B cell (primary cell): Measurements from ENCODE around the gene MRPL36. TPM values are rescaled to one million over a fixed set of nuclear protein-coding genes. Genes with fewer than 3 reads are reported as not detected.

Source experiments
- ATAC-seq: fragments of 200-7000 bp; cut with Tn5 transposase; one replicate; pipeline ENCODE4 v1.10.0; 2021; ENCODE audit warnings: low read depth, mild to moderate bottlenecking, moderate number of reproducible peaks, moderate library complexity
- CTCF ChIA-PET: fragments of 350-600 bp; sonication (Branson Sonifier 250); formaldehyde crosslinking; loops from one replicate; lab custom pipeline; 2021; ENCODE audit warnings: antibody characterized with exemption, inconsistent platforms; lab: Charles Lee
- POLR2A ChIA-PET: fragments of 350-600 bp; sonication (Branson Sonifier 250); formaldehyde crosslinking; loops from one replicate; lab custom pipeline; 2021; ENCODE audit warnings: antibody characterized with exemption; lab: Charles Lee
- DNase-seq: peaks from one replicate; pipeline ENCODE4 v3.0.0; 2013
- H2AFZ ChIP-seq: 2 replicates; pipeline ENCODE4 v1.6.1; 2012; ENCODE audit warnings: mild to moderate bottlenecking, low read depth, low read length; ENCODE audit not compliant: insufficient read depth, poor library complexity, severe bottlenecking
- H3K27ac ChIP-seq, 2 donors: 1 replicate in 1 of 2; 2 replicates in 1 of 2; pipeline ENCODE4 v1.5.1; 2012 to 2013; ENCODE audit warnings: low read length in 2 of 2, mild to moderate bottlenecking in 2 of 2, moderate library complexity in 1 of 2
- H3K27me3 ChIP-seq, 4 experiments: fragments of 200-600 bp in 1 of 4; sonication (generic) in 1 of 4; replicated peaks in 1 of 4; 1 replicate in 2 of 4; 2 replicates in 2 of 4; pipeline versions ENCODE4 v1.6.1 to v1.7.0; 2013 to 2016; ENCODE audit warnings: low read length in 3 of 4, mild to moderate bottlenecking in 2 of 4, mixed read lengths in 1 of 4, moderate library complexity in 1 of 4; ENCODE audit not compliant: insufficient read depth in 4 of 4, control insufficient read depth in 3 of 4; ENCODE audit errors: control extremely low read depth in 1 of 4
- H3K36me3 ChIP-seq, 2 experiments: replicated peaks in 1 of 2; 1 replicate in 1 of 2; 2 replicates in 1 of 2; pipeline versions ENCODE4 v1.6.1 to v1.7.1; 2013; ENCODE audit warnings: low read length in 1 of 2; ENCODE audit not compliant: insufficient read depth in 2 of 2, control insufficient read depth in 1 of 2; ENCODE audit errors: control extremely low read depth in 1 of 2, extremely low read depth in 1 of 2
- H3K4me1 ChIP-seq, 2 donors: fragments of 200-600 bp in 1 of 2; sonication (generic) in 1 of 2; 1 replicate in 1 of 2; 2 replicates in 1 of 2; pipeline versions ENCODE4 v1.5.1 to v1.6.1; 2013 to 2017; ENCODE audit warnings: low read length in 2 of 2; ENCODE audit not compliant: control insufficient read depth in 2 of 2, insufficient read depth in 2 of 2
- H3K4me2 ChIP-seq: replicated peaks from 2 replicates; pipeline ENCODE3; 2012; ENCODE audit warnings: mild to moderate bottlenecking, low read depth, low read length; ENCODE audit not compliant: poor library complexity, severe bottlenecking
- H3K4me3 ChIP-seq, 5 experiments: fragments of 200-600 bp in 1 of 5; sonication (generic) in 1 of 5; 1 replicate in 3 of 5; 2 replicates in 2 of 5; pipeline versions ENCODE4 v1.5.1 to v1.7.0; 2011 to 2016; ENCODE audit warnings: low read length in 4 of 5, mild to moderate bottlenecking in 4 of 5, low read depth in 2 of 5, control low read depth in 1 of 5, moderate library complexity in 1 of 5; ENCODE audit not compliant: insufficient read depth in 1 of 5; ENCODE audit errors: control extremely low read depth in 1 of 5, extremely low read depth in 1 of 5
- H3K79me2 ChIP-seq: fragments of 200-600 bp; sonication (generic); one replicate; pipeline ENCODE4 v1.6.0; 2016; ENCODE audit warnings: low read length; ENCODE audit not compliant: control insufficient read depth, insufficient read depth
- H3K9ac ChIP-seq: fragments of 200-600 bp; sonication (generic); 2 replicates; pipeline ENCODE4 v1.6.1; 2017; ENCODE audit warnings: mild to moderate bottlenecking, low read length, moderate library complexity
- H3K9me3 ChIP-seq, 3 donors: one replicate each; pipeline versions ENCODE4 v1.6.1 to v1.7.1; 2013; ENCODE audit warnings: low read length in 2 of 3; ENCODE audit not compliant: control insufficient read depth in 2 of 3, insufficient read depth in 1 of 3; ENCODE audit errors: control extremely low read depth in 1 of 3
- H4K20me1 ChIP-seq: 2 replicates; pipeline ENCODE4 v1.6.0; 2012; ENCODE audit warnings: mild to moderate bottlenecking, low read length; ENCODE audit not compliant: insufficient read depth, control insufficient read depth, poor library complexity, severe bottlenecking
- H3K27ac Mint-ChIP-seq: one replicate; pipeline ENCODE4 v1.8.0; 2021; ENCODE audit warnings: mixed read lengths
- H3K27me3 Mint-ChIP-seq: one replicate; pipeline ENCODE4 v1.8.0; 2021; ENCODE audit warnings: mixed read lengths
- H3K4me1 Mint-ChIP-seq: one replicate; pipeline ENCODE4 v1.8.0; 2021; ENCODE audit warnings: mixed read lengths
- H3K4me3 Mint-ChIP-seq: one replicate; pipeline ENCODE4 v1.8.0; 2021; ENCODE audit warnings: mixed read lengths
- H3K9me3 Mint-ChIP-seq: one replicate; pipeline ENCODE4 v1.8.0; 2022; ENCODE audit warnings: mixed read lengths; ENCODE audit not compliant: insufficient read depth
- EZH2 ChIP-seq: IDR thresholded peaks from 2 replicates; pipeline ENCODE4 v1.6.1; 2012; ENCODE audit warnings: borderline replicate concordance, low read depth, mild to moderate bottlenecking, moderate library complexity, low read length; ENCODE audit not compliant: insufficient read depth, poor library complexity, severe bottlenecking
- WGBS: methylation state at CpG from one replicate; pipeline ENCODE4 v1.1.5; 2013; ENCODE audit warnings: missing lambda C conversion rate; ENCODE audit not compliant: insufficient coverage; 5-methylcytosine and 5-hydroxymethylcytosine counted together
- intact Hi-C: fragments of 100-400 bp; cut with micrococcal nuclease; formaldehyde crosslinking; loops from one replicate; pipeline ENCODE4 v1.10.0; 2022
- polyA plus RNA-seq: library from polyadenylated mRNA; depleted of rRNA; stranded (reverse); fragments of >200 nt; gene quantifications from 2 replicates; pipeline ENCODE4 v1.2.3, GENCODE V29; 2012
- total RNA-seq, 2 donors: library from RNA; stranded (reverse); fragments of 120-200 nt in 1 of 2; gene quantifications; 1 replicate in 1 of 2; 2 replicates in 1 of 2; pipeline versions ENCODE4 v1.2.3 to v1.2.4, GENCODE V29; 2013 to 2022
- TF ChIP-seq, protein P1 (sequence below): fragments of 200-600 bp; IDR thresholded peaks from one replicate; pipeline ENCODE4 v1.8.0; 2022; ENCODE audit warnings: antibody characterized with exemption, mild to moderate bottlenecking

MRPL36 gene
- total and polyA plus RNA-seq, 2 donors (not counting 1 experiment from before 2014, with no cell fraction given) = 12.5 to 25.0 TPM

- peaks cover 45% of the 10 kb centered on the region for H3K4me1 Mint-ChIP-seq
- Histone ChIP-seq H4K20me1 (peaks cover 35% of the 10 kb centered on the region), H3K9me3 (no peaks in the 10 kb centered on the region), H3K9ac (no peak overlapping the region), H3K4me3 (no peak overlapping the region), H3K36me3 (peaks cover 1 to 54% of the 10 kb centered on the region in 2 experiments), H3K27ac (no peak overlapping the region), H3K4me1 (peaks cover 17 to 20% of the 10 kb centered on the region in 2 donors), H3K79me2 (peaks cover 85% of the 10 kb centered on the region), H2AFZ (no peak overlapping the region), H3K27me3 (no peaks in the 10 kb centered on the region), H3K4me2 (no peak overlapping the region)
- no peak for TF ChIP-seq EZH2
- TF ChIP-seq, protein P1, sequence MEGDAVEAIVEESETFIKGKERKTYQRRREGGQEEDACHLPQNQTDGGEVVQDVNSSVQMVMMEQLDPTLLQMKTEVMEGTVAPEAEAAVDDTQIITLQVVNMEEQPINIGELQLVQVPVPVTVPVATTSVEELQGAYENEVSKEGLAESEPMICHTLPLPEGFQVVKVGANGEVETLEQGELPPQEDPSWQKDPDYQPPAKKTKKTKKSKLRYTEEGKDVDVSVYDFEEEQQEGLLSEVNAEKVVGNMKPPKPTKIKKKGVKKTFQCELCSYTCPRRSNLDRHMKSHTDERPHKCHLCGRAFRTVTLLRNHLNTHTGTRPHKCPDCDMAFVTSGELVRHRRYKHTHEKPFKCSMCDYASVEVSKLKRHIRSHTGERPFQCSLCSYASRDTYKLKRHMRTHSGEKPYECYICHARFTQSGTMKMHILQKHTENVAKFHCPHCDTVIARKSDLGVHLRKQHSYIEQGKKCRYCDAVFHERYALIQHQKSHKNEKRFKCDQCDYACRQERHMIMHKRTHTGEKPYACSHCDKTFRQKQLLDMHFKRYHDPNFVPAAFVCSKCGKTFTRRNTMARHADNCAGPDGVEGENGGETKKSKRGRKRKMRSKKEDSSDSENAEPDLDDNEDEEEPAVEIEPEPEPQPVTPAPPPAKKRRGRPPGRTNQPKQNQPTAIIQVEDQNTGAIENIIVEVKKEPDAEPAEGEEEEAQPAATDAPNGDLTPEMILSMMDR = no peak
- H3K9me3 Mint-ChIP-seq = no peaks in the 10 kb centered on the region
- H3K27me3 Mint-ChIP-seq = no peaks in the 10 kb centered on the region
- 100% methylated on average over 1 of the region's 1 CpG for WGBS
- intact Hi-C loops = loop anchor here (5.0 kb wide), 2 partner anchors 416 to 911 kb away; partner anchors contain the start of genes BRD9 and TRIP13
- ATAC-seq (no peak), DNase-seq (no peak)
- H3K27ac Mint-ChIP-seq = no peak overlapping the region
- ChIA-PET POLR2A (no interaction called here), CTCF (interaction anchor here (1.2 kb wide), 1 partner anchor 10 kb away, joined by 3 read pairs; no protein-coding TSS in a partner anchor)
- peak overlapping the region; percentile 30 for H3K4me3 Mint-ChIP-seq
Observed at GRCh38 chr5:1803192-1803591, 3.6 kb upstream of the MRPL36 start.

DNA sequence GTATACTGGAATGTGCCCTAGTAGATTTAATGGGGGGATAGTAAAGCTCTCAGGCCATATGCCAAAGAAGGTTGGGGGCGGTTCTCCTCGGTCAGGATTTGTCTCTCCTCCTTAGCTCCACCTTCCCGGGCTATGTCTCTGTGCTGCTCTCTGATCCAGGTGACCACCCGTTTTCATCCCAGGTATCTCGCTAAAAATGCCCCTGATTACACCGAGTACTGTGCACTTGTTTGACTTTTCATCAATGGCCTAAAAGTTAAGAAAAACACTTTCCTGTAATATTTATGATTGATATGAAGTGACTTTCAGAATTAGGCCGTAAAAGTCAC, 2.3 kb upstream of the MRPL36 start:
- H3K9ac ChIP-seq = peak overlapping the region; percentile 87
- peaks cover 52% of the 10 kb centered on the region for H3K4me1 Mint-ChIP-seq
- peaks cover 84% of the 10 kb centered on the region for H3K79me2 ChIP-seq
- H3K27me3 ChIP-seq = no peaks in the 10 kb centered on the region
- H3K27ac ChIP-seq = peak overlapping the region; percentile 77 to 90
- peak overlapping the region; percentile 98 for H3K4me3 Mint-ChIP-seq
- ChIA-PET POLR2A (no interaction called here), CTCF (no interaction called here)
- H3K4me3 ChIP-seq = peak overlapping the region; percentile 32 to 97 (median 85)
- peak overlapping the region; percentile 75 for H3K27ac Mint-ChIP-seq
- H2AFZ ChIP-seq = peak overlapping the region; percentile 92
- no peaks in the 10 kb centered on the region for H3K9me3 ChIP-seq
- DNase-seq (no peak), ATAC-seq (no peak)
- H3K4me2 ChIP-seq = peak overlapping the region; percentile 90
- no peaks in the 10 kb centered on the region for H3K27me3 Mint-ChIP-seq
- no peak for TF ChIP-seq EZH2
- TF ChIP-seq, protein P1 = no peak
- no peaks in the 10 kb centered on the region for H3K9me3 Mint-ChIP-seq
- intact Hi-C loops = loop anchor here (2.0 to 5.0 kb wide), 3 partner anchors 149 to 910 kb away; partner anchors contain the start of genes BRD9 and TRIP13
- peaks cover 1 to 55% of the 10 kb centered on the region in 2 experiments for H3K36me3 ChIP-seq
- H3K4me1 ChIP-seq = peaks cover 17 to 24% of the 10 kb centered on the region in 2 donors
- 5% methylated on average over 3 of the region's 7 CpGs for WGBS
- peaks cover 22% of the 10 kb centered on the region for H4K20me1 ChIP-seq
